CMK (cell line): ENCODE results near the gene SMYD3.

Experiments
- DNase-seq: peaks from one replicate; pipeline ENCODE4 v3.0.0-alpha.2; 2010; ENCODE audit warnings: low read depth

The SMYD3 gene

DNA sequence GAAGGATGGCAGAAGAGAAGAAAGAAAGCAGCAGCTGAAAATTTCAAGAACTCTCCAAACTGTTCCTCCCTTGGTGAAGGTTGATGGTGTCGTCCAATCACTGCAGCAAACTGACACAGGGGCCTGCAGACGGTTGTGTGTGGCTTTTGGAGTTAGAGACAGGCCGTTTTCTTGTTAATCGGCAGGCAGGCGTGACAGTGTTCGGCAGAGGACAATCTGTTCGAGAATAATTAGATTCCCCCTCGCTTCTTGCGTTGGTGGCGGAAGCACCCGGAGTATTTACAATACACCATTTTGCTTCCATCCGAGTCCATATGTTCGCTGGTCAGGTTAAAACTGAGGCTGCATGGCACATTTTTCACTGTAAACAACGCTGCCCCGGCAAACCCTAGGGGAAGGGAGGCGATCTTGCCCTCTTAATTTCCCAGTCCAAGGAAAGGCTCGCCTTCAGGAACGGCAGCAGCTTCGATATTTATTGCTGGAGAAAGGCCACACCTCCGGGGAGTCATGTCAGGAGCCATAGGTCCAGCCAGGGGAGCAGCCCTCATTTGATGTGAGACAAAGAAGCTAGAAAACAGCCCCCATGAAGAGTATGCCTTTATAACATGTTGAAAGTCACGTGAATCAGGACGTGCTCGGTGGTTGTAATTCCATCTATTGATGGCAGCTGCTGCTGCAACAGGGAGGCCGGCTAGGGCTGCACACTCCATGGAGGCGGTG, 360.1 kb downstream of the SMYD3 start:
- DNase-seq: no peak

DNA sequence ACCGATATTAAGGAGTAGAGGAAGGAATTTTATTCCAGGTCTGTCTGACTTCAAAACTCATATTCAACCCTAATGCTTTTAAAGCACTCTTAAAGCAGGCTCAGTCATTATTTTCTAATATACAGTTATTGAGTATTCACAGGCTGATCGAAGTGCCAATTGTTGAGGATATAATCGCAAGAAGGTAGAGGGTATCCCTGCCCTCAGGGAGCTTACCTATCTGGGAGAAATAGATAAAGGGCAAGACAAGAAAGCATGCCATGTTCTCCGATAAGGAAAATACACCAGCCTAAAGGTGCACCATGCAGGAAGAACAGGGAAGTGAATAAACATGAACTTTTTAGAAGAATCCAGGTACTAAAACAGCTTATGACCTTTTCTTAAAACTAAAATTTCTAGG, 361.2 kb downstream of the SMYD3 start:
- DNase-seq: no peak

DNA sequence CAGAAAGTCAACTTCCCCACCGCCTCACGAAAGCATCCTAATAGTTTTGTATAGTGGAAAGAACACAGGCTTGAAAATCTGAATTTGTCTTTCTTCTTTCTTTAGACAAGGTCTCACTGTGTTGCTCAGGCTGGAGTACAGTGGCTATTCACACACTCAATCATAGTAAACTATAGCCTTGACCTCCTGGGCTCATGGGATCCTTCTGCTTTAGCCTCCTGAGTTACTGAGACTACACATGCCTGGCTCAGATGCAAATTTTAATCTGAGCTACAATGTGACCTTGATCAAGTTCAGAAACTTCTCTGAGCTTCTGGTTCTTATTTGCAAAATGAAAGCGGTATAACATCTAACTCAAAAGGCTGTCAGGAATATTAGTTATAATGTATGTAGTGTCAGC, 362.1 kb downstream of the SMYD3 start:
- DNase-seq: no peak

DNA sequence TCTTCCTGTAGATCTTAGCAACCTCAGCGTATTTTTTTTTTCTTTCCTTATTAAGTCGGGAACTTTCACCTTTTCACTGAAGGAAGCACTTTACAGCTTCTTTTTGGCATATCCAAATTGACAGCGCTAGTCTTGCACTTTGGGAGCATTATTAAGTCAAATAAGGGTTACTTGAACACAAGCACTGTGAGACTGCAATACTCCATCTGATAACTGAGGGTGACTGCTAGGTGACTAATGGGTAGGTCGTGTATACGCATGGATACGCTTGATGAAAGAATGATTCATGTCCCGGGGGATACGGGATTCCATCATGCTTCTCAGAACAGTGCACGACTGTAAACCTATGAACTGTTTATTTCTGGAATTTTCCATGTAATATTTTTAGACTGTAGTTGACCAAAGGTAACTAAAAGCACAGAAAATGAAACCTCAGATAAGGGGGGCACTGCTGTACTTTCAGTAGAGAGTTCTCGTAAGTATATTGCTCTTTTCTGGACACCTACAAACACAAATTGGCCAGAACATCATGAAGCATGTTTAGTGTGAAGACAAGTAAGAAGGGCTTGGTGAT, 364.7 kb downstream of the SMYD3 start:
- no peak for DNase-seq

DNA sequence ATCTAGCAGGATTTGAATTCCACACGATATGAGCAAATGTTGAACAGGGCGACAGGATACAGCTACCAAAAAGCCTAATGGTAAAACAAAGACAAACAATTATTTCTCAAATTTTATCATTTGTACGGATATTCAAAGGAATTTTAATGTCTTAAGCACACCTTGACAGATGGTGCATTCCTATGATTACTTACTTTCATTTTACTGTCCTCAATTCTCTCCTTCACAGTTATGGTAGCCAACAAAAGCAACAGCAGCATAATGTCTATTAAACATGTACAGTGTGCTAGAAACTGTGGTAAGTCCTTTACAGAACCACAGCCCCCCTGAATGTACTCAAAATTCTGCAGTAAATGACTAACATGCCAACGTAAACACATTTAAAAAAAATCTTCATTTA, 365.8 kb downstream of the SMYD3 start:
- DNase-seq: no peak

DNA sequence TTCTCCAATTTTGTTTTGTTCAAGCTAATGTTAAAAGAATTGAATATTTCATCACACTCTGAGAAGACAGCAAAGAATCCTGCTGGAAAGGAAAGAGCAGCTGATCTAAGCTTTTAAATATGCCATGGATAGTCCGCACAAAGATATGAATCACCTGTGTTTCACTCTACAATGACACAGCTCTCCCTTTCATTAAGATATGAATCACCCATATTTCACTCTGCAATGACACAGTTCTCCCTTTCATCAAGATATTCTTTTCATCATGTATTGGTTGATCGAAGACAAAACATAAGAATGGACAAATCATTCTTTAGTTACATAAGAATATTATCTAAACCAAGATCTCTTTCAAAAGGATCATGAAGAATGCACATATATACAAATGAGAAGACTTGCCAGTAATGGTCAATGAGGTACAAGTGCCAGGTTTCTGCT, 367.3 kb downstream of the SMYD3 start:
- DNase-seq: no peak

DNA sequence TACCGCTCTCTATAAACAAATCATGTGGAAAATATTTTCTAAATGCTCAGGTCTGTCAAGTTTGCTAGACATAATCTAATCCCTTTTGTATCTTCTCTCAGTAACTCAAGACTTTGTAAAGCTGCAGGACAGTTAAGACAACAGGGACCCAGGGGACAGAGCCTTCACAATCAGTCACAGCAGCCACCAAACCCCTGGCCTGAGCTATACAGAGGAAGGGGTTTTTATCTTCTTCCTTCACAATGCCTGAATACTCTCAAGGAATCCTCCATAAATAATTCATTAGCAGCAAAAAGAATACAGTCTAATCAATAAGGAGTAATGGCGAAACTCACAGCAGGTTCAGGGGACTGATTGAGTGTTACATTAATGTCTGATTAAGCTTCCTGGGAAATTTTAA, 368.3 kb downstream of the SMYD3 start:
- no peak for DNase-seq

DNA sequence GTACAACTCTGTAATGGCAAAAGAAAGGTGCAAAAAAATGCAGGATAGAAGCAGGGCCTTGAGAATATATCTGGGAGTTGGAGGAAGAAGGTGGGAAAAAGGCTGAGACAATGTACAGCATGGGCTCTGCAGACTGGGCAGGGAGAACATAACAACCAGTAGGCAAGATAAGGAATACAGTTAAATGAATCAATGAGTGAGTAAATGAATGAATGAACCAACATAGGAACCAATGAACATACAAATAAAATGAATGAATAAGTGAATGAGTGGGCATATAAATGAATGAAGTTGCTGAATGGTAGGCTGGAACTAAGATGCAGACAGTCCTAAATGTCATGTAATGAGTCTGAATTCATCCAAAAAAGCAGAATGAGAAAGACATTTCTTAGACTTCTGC, 370.6 kb downstream of the SMYD3 start:
- no peak for DNase-seq

DNA sequence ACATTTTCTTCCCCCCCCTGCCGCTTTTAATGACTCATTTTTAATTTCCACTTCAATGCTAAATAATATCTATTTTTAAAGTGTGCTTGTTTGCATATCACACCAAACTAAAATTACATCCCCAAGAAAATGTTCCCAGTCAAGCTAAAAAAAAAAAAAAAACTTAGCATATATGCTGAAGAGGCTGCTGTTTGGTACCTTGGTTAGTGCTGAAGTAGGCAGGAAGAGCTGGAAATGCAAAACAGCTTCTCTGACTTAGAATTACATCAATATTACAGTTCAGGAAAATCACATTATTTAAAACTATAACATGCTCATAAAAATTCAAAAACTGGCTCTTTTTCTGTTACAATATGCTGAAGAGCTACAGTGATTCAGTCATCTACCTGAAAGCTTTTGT, 372.3 kb downstream of the SMYD3 start:
- DNase-seq: no peak

DNA sequence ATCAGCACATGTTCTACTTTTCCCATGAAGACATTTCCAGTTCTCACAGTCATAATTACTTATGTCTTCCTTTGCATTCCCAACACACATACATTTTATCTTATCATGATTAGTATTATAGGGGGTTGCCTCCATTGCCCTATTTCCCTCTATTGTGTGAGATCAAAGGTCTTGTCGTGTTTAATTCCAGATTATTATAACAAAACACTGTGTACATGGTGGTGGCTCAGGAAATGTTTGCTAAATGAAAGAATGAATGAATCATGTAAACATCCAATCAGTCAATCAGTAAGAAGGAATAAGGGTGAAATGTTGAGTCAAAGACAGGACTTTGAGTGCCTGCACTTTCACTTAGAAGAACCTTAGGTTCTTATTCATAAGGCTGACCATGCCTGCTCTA, 376.0 kb downstream of the SMYD3 start:
- no peak for DNase-seq

DNA sequence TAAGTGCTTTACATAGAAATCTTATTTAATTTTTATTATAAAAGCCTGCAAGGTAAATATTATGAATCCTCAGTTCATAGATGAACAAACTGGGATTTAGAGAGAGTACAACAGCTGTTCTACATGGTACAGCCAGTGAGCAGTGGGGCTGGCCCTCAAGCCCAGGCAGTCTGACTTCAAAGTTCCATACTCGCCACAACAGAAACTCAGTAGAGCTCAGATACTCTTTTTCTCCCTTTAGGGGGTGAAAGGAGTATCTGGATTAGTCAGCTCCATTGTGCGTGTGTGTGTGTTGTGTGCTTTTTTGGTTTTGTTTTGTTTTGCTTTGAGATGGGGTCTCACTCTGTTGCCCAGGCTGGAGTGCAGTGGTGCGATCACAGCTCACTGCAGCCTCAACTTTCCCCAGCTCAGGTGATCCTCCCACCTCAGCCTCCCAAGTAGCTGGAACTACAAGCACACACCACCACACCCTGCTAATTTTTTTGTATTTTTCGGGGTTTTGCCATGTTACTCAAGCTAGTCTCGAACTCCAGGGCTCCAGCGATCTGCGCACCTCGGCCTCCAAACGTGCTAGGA, 378.5 kb downstream of the SMYD3 start:
- no peak for DNase-seq

DNA sequence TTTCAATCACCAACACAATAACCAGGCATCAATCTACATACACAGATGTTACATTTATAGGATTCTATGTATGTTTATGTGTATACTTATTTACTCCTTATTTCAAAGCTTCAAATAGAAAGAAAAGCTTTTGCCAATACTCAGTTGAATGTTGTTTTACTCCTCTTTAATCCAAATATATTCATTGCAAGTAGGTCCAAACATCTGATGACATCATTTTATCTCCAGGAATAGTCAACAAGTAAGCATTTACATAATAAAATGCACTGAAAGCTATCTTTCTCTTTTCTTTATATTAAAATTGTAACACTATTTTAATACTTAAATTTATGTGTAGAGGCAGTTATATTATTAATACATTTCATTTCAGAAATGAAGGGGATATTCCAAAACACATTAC, 380.5 kb downstream of the SMYD3 start:
- DNase-seq: no peak

DNA sequence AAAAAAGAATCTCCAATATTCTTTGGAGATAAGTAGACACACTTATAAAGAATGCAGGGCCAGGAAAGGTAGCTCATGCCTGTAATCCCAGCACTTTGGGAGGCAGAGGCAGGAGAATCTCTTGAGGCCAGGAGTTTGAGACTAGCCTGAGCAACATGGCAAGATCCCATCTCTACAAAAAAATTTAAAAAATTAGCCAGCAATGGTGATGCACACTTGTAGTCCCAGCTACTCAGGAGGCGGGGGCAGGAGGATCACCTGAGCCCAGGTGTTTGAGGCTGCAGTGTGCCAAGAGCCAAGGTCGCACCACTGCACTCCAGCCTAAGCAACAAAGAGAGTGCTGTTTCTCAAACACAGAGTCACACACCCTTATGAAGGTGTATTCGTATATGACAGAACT, 385.0 kb downstream of the SMYD3 start:
- no peak for DNase-seq

DNA sequence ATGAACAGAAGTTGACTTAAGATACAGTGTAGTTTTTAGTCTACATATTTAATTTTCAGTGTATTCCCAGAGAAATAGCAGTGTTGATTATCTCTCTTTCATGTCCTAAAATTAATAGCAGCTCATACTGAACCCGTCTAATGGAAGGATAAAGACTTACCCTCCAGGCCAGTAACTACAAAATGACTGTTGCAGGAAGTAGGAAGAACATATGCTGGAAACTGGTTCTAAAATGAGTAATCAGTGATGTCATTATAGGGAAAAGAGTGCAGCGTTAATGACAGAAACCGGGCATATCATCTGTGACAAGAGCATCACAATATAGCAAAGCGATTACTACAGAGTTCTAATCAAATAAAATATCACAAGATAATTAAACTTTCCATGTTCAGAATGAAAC, 385.5 kb downstream of the SMYD3 start:
- DNase-seq: no peak

DNA sequence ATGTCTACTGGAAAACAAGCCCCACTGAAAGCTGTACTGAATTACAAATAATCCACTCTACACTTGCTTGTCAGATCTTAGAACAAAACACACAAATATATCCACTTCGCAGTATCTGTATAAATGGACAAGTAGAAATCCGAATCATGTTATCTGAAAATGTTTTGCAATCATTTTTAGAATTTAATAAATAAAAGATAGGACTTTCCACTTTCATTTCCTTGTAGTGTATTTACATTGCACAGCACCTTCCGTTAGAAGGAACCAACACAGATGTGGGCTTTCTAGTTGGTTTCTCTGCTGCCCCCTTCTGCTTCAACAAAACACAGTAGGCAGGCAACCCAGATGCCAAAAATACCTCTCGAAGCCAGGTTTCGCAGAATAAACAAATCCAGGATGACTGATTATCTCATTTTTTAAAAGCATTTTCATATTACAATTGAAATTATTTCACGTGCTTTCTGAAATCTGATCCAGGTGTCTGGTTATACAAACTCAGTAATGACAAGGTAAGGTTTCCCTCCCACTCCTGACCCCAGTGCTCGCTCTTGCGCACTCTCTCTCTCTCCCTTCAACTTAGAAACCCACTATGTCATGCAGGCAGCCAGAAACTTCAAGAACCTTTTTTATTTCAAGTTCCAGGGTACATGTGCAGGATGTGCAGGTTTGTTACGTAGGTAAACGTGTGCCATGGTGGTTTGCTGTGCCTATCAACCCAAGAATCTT, 389.9 kb downstream of the SMYD3 start:
- no peak for DNase-seq

DNA sequence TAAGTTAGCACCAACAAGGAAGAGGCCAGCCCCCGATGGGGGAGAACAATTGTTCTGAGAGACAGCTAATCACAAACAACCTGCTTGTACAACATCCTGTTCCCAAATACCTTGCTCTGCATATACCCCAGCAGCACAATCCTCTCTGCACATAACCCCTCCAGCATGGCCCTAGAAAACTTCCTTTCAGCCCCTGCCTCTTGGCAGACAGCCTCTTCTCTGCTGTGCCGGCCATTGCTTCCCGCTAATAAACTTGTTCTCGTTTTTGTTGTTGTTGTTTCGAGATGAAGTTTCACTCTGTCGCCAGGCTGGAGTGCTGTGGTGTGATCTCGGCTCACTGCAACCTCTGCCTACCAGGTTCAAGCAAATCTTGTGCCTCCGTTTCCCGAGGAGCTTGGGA, 392.7 kb downstream of the SMYD3 start:
- peak; percentile 45 for DNase-seq

DNA sequence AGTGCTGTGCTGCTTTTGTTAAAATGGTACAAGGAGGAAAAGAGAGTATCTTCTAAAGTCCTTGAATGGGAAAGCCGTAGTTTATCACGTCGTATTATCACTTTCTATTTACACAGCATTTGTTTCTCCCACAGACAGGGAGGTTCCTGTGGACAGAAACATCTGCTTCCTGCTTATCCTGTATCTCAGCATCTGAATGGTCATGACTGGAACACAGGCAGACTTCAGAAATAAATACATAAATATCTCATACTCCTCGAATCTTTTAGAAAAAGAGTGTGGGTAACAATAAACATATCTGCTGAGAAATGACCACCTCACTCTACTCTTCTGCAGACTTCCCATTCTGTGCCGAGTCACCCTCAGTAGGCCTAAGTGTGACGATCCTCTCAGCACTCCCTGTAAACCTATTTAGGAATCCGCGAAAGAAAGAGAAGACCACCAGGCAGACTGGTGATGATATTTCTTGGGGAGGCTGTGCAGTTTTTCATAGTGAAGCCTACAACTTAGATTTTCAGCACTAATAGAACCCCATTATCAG, 393.5 kb downstream of the SMYD3 start:
- DNase-seq: peak; percentile 59

DNA sequence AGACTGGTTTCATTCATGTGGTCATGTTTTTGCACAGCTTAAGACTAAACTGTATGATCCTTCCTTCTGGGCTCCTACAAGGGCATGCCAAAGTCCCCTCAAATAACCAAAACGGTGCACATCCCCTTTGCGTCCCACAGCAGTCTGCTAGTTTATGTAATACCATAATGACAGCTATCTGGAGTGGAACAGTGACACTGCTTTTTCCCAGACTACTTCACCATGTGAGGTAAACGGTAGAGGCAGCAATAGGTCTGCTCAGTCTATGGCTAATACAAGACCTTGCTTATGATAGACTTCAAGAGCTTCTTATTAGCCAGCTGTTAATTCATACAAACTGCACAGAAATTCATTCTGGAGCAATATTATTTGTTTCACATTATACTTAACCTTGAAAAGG, 395.5 kb downstream of the SMYD3 start:
- DNase-seq: no peak

DNA sequence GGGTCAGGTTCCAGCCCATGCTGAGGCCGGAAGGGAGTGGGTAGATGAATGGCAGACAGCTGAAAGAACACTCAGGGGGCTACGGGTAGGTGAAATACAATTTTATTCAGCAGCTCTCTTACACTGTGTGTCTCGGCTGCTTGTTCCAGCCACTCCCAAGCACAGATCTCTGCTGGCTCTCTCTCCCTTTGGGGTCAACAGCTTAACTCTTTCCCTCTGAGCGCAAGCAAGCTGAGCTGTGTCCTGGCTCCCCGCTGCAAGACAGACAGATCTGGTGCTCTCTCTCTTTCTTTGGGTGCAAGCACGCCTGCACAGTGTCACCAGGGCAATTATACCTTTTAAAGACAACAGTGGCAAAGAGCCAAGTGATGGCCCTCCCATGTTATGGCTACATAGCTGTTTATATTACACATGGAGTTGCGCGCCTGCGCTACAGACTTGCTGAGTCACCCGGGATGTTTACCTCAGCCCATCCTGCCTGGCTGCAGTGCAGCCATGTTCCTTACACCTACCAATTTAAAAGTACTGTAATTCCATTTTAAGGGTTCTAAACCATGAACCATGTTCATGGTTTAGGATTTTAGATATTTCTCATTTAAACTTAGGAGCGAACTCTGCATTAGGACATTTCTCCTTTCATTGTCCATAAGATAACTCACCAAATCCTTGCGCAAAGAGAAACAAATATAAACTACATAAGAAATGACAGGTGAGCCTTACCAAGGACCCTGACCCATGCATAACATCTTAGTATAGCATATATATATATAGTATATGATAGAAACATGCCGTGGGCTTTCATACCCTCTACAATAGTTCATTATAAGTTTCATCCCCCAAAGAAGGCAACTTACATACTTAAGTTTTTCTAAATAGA, 396.5 kb downstream of the SMYD3 start:
- DNase-seq: no peak

DNA sequence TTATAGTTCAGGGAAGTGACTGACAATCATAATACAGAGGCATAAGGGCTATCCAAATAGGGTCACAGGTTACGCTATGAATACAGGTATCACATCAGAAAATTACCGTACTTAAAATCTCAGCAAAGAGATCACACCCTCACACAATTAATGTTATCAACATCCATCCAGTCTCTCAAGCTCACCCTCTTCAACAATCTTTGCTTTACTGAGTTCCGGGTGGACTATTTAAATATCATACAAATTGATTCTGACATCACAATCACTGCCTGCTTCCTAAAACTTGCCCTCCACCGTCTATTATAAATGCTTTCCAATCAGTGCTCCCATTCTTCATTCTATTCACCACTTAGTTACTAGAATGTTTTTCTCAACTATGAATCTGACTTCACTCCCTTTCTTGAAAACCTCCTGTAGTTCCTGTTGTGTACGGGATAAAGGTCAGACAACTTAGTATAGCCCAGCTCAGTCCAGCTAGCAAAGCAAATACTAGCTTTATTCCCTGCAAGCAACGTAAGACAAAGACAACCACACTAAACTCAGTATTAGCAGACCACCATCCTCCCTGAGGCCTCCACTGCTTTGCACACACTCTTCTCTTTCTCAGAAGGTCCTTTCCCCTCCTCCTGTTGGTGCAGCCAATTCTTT, 398.7 kb downstream of the SMYD3 start:
- DNase-seq: no peak

DNA sequence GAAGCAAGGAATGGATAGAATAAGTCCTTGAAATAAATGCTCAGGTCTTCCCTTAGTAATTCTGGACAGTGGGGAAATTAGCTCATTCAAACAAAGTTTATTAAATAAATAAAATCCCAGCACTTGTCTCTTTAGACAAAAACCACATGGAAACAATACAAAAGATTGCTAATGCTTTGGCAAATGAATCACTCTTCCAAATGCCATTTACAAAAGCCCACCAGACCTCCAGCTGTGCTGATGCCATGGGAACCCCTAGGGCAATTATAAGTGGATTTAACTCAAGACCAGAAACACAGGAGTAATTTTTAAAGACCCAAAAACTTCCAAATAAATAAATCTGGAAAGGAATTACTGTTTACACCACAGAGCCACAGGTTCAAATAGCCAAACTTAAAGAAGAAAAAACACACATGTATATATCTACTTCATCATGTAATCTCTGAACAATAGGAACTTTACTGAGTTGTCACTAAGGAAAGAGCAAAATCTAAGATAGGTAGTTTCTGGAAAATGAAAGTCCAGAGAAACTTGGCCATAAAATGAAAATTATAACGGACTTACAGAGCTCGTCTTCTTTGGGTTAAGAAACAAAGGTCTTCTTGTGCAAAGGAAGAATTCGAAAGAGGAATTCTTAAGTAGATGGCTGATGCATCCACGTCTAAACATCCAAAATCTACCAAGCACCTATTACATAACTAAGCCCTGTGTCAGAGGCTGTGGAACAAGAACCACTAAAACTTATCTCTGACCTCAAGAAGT, 399.4 kb downstream of the SMYD3 start:
- no peak for DNase-seq
